GM12873 (cell line): ENCODE measurements around the gene PPP1R13B.

Source experiments
- CTCF ChIP-seq: IDR thresholded peaks from 2 replicates; pipeline ENCODE4 v1.5.1; 2012; ENCODE audit warnings: low read depth, mild to moderate bottlenecking, moderate library complexity, low read length, control low read depth; ENCODE audit not compliant: insufficient read depth; ENCODE audit errors: missing control alignments

Gene PPP1R13B

GRCh38 chr14:103687712-103688111, 159.7 kb downstream of the PPP1R13B start:
- no peak for TF ChIP-seq CTCF

DNA sequence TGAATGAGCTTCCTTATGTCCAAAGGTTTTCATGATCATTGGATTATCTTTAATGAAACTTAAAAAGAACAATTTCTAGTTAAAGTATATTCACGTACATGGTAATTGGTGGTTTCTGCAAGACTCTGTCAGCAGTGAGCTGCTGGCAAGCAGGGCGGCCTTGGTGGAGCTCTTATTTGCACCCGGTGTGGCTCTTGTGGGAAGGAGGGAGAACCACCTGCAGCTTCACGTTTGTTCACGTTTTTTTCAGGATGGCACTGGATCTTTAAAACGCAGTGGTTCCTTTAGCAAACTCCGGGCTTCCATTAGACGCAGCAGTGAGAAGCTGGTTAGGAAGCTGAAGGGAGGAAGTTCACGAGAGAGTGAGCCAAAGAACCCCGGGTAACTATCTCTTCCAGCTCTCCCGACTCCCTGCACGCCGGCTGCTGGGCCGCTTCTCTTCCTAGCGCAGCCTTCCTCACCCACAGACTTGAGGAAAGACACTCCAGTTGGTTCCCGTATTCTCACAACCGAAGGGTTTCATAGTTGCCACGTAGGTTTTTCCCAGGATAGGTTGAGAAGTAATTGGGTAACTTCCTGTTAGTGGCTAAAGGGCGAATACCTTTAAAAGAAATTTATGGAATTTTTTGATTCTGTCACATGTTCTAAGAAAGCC, 160.4 kb downstream of the PPP1R13B start:
- no peak for TF ChIP-seq CTCF

GRCh38 chr14:103685276-103686211, 161.8 kb downstream of the PPP1R13B start:
- no peak for TF ChIP-seq CTCF

GRCh38 chr14:103684871-103685270, 162.5 kb downstream of the PPP1R13B start:
- TF ChIP-seq CTCF: no peak

DNA sequence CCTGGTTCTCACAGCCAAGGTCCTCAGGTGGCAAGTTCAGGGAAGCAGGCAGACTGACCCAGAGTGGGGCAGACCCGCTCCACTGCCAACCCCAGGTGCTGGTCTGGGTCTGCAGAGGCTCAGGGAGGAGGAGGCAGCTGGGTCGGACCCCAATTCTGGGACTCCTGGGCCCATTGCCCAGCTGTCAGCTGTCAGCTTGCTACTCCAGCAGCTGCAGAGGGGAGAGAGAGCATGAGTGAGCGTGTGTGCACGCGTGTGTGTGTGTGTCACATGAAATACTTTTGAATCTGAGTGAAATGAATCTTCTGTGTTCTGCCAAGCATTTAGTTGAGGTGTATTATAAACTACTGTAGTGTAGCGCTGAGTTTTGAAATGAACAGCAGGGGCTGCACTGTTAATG, 162.9 kb downstream of the PPP1R13B start:
- TF ChIP-seq CTCF: no peak
